Liver (tissue), 3 donors: ENCODE measurements around the gene MYO6.

Experiments used
- CTCF ChIP-seq: fragments of 150-350 bp; IDR thresholded peaks from 2 replicates; pipeline ENCODE4 v1.5.1; 2017; ENCODE audit warnings: improper control_type of control experiment, low read depth, low read length; ENCODE audit not compliant: missing input control
- EGR1 ChIP-seq, 2 donors: IDR thresholded peaks; 2 replicates each; pipeline ENCODE4 v1.6.1; 2016 to 2018; ENCODE audit warnings: antibody characterized with exemption in 2 of 2, low read depth in 2 of 2
- HNF4A ChIP-seq, 2 donors: conservative IDR thresholded peaks; 2 replicates each; pipeline ENCODE4 v1.6.1; 2016; ENCODE audit warnings: antibody characterized with exemption in 2 of 2, mild to moderate bottlenecking in 2 of 2
- HNF4G ChIP-seq: IDR thresholded peaks from 2 replicates; pipeline ENCODE4 v1.6.1; 2016; ENCODE audit warnings: antibody characterized with exemption
- JUND ChIP-seq, 2 donors: IDR thresholded peaks; 2 replicates each; pipeline ENCODE4 v1.6.1; 2016; ENCODE audit warnings: antibody characterized with exemption in 2 of 2
- REST ChIP-seq: IDR thresholded peaks from 2 replicates; pipeline ENCODE4 v1.6.1; 2016; ENCODE audit warnings: antibody characterized with exemption, mild to moderate bottlenecking
- SP1 ChIP-seq: IDR thresholded peaks from 2 replicates; pipeline ENCODE4 v1.6.1; 2018; ENCODE audit warnings: antibody characterized with exemption, mild to moderate bottlenecking
- TAF1 ChIP-seq: conservative IDR thresholded peaks from 2 replicates; pipeline ENCODE4 v1.6.1; 2016; ENCODE audit warnings: antibody characterized with exemption, mild to moderate bottlenecking
- YY1 ChIP-seq: IDR thresholded peaks from 2 replicates; pipeline ENCODE4 v1.6.1; 2016; ENCODE audit warnings: antibody characterized with exemption, mild to moderate bottlenecking
- donor health status: healthy.
- donor health status: healthy.

- no peak for TF ChIP-seq CTCF
- no peak for TF ChIP-seq REST
- no peak for TF ChIP-seq TAF1
- no peak for TF ChIP-seq YY1
- no peak for TF ChIP-seq SP1
- no peak for TF ChIP-seq HNF4G
- TF ChIP-seq JUND (IDR thresholded peaks at IDR 0.05), result no peak
- TF ChIP-seq EGR1 (IDR thresholded peaks at IDR 0.05; ENCODE audit: low read depth in 2 of 2), result no peak
- TF ChIP-seq HNF4A (conservative IDR thresholded peaks at IDR 0.05), result no peak
These were observed 2.4 kb downstream of the MYO6 start for GRCh38 chr6:75751443-75751842.
